Activated CD8-positive, alpha-beta T cell treated with anti-CD3 and anti-CD28 coated beads for 36 hours (primary cell): ENCODE data around the gene LRRC27. TPM values are rescaled to one million over a fixed set of nuclear protein-coding genes. Genes with fewer than 3 reads are reported as not detected.

Source experiments
- ATAC-seq: fragments of 200-7000 bp; cut with Tn5 transposase; one replicate; pipeline ENCODE4 v1.10.0; 2021; ENCODE audit warnings: mild to moderate bottlenecking, moderate library complexity
- CTCF ChIA-PET: fragments of 350-600 bp; sonication (Branson Sonifier 250); formaldehyde crosslinking; loops from one replicate; lab custom pipeline; 2021; ENCODE audit warnings: antibody characterized with exemption; lab: Charles Lee
- POLR2A ChIA-PET: fragments of 350-600 bp; sonication (Branson Sonifier 250); formaldehyde crosslinking; loops from one replicate; lab custom pipeline; 2021; ENCODE audit warnings: antibody characterized with exemption; lab: Charles Lee
- DNase-seq: peaks from one replicate; pipeline ENCODE4 v3.0.0-alpha.2; 2020
- H3K27ac Mint-ChIP-seq: one replicate; pipeline ENCODE4 v1.8.0; 2021; ENCODE audit warnings: mild to moderate bottlenecking, mixed read lengths
- H3K27me3 Mint-ChIP-seq: one replicate; pipeline ENCODE4 v1.8.0; 2021; ENCODE audit warnings: mixed read lengths
- H3K36me3 Mint-ChIP-seq: one replicate; pipeline ENCODE4 v1.8.0; 2021; ENCODE audit warnings: low read depth, mixed read lengths
- H3K4me1 Mint-ChIP-seq: one replicate; pipeline ENCODE4 v1.8.0; 2021; ENCODE audit warnings: low read depth, mixed read lengths
- H3K4me3 Mint-ChIP-seq: one replicate; pipeline ENCODE4 v1.8.0; 2021; ENCODE audit warnings: mild to moderate bottlenecking, moderate library complexity, mixed read lengths
- H3K9me3 Mint-ChIP-seq: one replicate; pipeline ENCODE4 v1.8.0; 2021; ENCODE audit warnings: mixed read lengths
- CTCF ChIP-seq: fragments of 200-600 bp; IDR thresholded peaks from one replicate; pipeline ENCODE4 v1.8.0; 2022; ENCODE audit warnings: antibody characterized with exemption, mild to moderate bottlenecking
- intact Hi-C: fragments of 100-400 bp; cut with micrococcal nuclease; formaldehyde crosslinking; loops from one replicate; pipeline ENCODE4 v1.10.0; 2022
- total RNA-seq, 2 experiments: library from RNA; stranded (reverse); gene quantifications; one replicate each; pipeline ENCODE4 v1.2.3, GENCODE V29; 2021

LRRC27 gene
- total RNA-seq, 2 experiments from 2014 or later = 2.7 to 3.5 TPM

- Mint-ChIP-seq H3K36me3 (no peaks in the 10 kb centered on the region), H3K4me3 (no peak overlapping the region), H3K27me3 (no peaks in the 10 kb centered on the region), H3K9me3 (no peaks in the 10 kb centered on the region), H3K4me1 (no peaks in the 10 kb centered on the region), H3K27ac (no peak overlapping the region)
- intact Hi-C loops = loop anchor here (10.0 kb wide), 1 partner anchor 130 kb away; no protein-coding TSS in a partner anchor
- ChIA-PET CTCF (interaction anchor here (0.7 kb wide), 1 partner anchor 13 kb away, joined by 3 read pairs; no protein-coding TSS in a partner anchor), POLR2A (no interaction called here)
- ATAC-seq (no peak), DNase-seq (no peak)
- TF ChIP-seq CTCF = no peak
These were observed 22.5 kb downstream of the LRRC27 start for GRCh38 chr10:132354356-132355094.

- no peaks in the 10 kb centered on the region for H3K4me1 Mint-ChIP-seq
- intact Hi-C loops = loop anchor here (10.0 kb wide), 1 partner anchor 130 kb away; no protein-coding TSS in a partner anchor
- ChIA-PET CTCF (interaction anchor here (1.2 kb wide), 1 partner anchor 279 kb away, joined by 3 read pairs; no protein-coding TSS in a partner anchor), POLR2A (no interaction called here)
- no peak overlapping the region for H3K4me3 Mint-ChIP-seq
- no peak for TF ChIP-seq CTCF
- no peaks in the 10 kb centered on the region for H3K27me3 Mint-ChIP-seq
- H3K9me3 Mint-ChIP-seq = no peaks in the 10 kb centered on the region
- H3K27ac Mint-ChIP-seq = no peak overlapping the region
- no peak for DNase-seq
- H3K36me3 Mint-ChIP-seq = no peaks in the 10 kb centered on the region
- no peak for ATAC-seq
These were observed 23.3 kb downstream of the LRRC27 start for GRCh38 chr10:132355297-132355696.

- H3K4me1 Mint-ChIP-seq = no peaks in the 10 kb centered on the region
- DNase-seq (no peak), ATAC-seq (no peak)
- POLR2A ChIA-PET = interaction anchor here (0.5 kb wide), 1 partner anchor 120 kb away, joined by 3 read pairs; no protein-coding TSS in a partner anchor
- no peak overlapping the region for H3K27ac Mint-ChIP-seq
- TF ChIP-seq CTCF = no peak
- intact Hi-C loops = loop anchor here (10.0 kb wide), 1 partner anchor 131 kb away; no protein-coding TSS in a partner anchor
- no peaks in the 10 kb centered on the region for H3K9me3 Mint-ChIP-seq
- H3K36me3 Mint-ChIP-seq = no peaks in the 10 kb centered on the region
- no peaks in the 10 kb centered on the region for H3K27me3 Mint-ChIP-seq
- CTCF ChIA-PET = interaction anchor here (1.2 kb wide), 2 partner anchors 91 to 278 kb away, joined by 3 read pairs; no protein-coding TSS in a partner anchor
- no peak overlapping the region for H3K4me3 Mint-ChIP-seq
These were observed 23.8 kb downstream of the LRRC27 start for GRCh38 chr10:132355754-132356153.

GRCh38 chr10:132356621-132357195 is 24.7 kb downstream of the LRRC27 start:
- no peak for TF ChIP-seq CTCF
- POLR2A ChIA-PET = interaction anchor here (0.5 kb wide), 1 partner anchor 119 kb away, joined by 3 read pairs; no protein-coding TSS in a partner anchor
- Mint-ChIP-seq H3K27me3 (no peaks in the 10 kb centered on the region), H3K36me3 (no peaks in the 10 kb centered on the region), H3K9me3 (no peaks in the 10 kb centered on the region), H3K4me3 (no peak overlapping the region), H3K4me1 (no peaks in the 10 kb centered on the region), H3K27ac (no peak overlapping the region)
- ATAC-seq = no peak
- no peak for DNase-seq
- CTCF ChIA-PET = interaction anchor here (1.2 kb wide), 2 partner anchors 90 to 277 kb away, joined by 3 read pairs; no protein-coding TSS in a partner anchor
- intact Hi-C loops = loop anchor here (10.0 kb wide), 1 partner anchor 132 kb away; no protein-coding TSS in a partner anchor
